GM23338 (cell line): ENCODE results near the gene TMEM178B. TPM values are rescaled to one million over a fixed set of nuclear protein-coding genes. Genes with fewer than 3 reads are reported as not detected.
A peak's percentile ranks its signal among the peaks of the same experiment; 100 is the strongest.

Source experiments
- ATAC-seq: fragments of 200-7000 bp; cut with Tn5 transposase; 3 replicates; pipeline ENCODE4 v1.9.1; 2020
- DNase-seq: peaks from one replicate; pipeline ENCODE4 v3.0.0-alpha.2; 2015; ENCODE audit warnings: low spot score
- H2AFZ ChIP-seq: fragments of 200-600 bp; sonication (generic); 2 replicates; pipeline ENCODE4 v1.8.0; 2016; ENCODE audit warnings: antibody characterized with exemption, mild to moderate bottlenecking, moderate library complexity
- H3F3A ChIP-seq: fragments of 200-600 bp; sonication (generic); replicated peaks from 2 replicates; pipeline ENCODE4 v1.8.0; 2017; ENCODE audit warnings: antibody characterized with exemption, mixed run types, low read depth
- H3K27ac ChIP-seq: fragments of 200-600 bp; sonication (generic); 2 replicates; pipeline ENCODE4 v1.6.1; 2016; ENCODE audit warnings: low read depth
- H3K27me3 ChIP-seq: fragments of 200-600 bp; sonication (generic); 2 replicates; pipeline ENCODE4 v1.8.0; 2016; ENCODE audit warnings: mild to moderate bottlenecking, mixed run types, moderate library complexity; ENCODE audit not compliant: insufficient read depth
- H3K36me3 ChIP-seq: fragments of 200-600 bp; sonication (generic); 2 replicates; pipeline ENCODE4 v1.8.0; 2016; ENCODE audit warnings: mild to moderate bottlenecking; ENCODE audit not compliant: insufficient read depth
- H3K4me1 ChIP-seq: fragments of 200-600 bp; sonication (generic); 2 replicates; pipeline ENCODE4 v1.8.0; 2016; ENCODE audit warnings: mild to moderate bottlenecking, moderate library complexity; ENCODE audit not compliant: insufficient read depth
- H3K4me2 ChIP-seq: fragments of 200-600 bp; sonication (generic); 2 replicates; pipeline ENCODE4 v1.7.1; 2017; ENCODE audit warnings: mixed run types
- H3K4me3 ChIP-seq: fragments of 200-600 bp; sonication (generic); 2 replicates; pipeline ENCODE4 v1.6.1; 2016; ENCODE audit warnings: mixed run types
- H3K79me2 ChIP-seq: fragments of 200-600 bp; sonication (generic); replicated peaks from 2 replicates; pipeline ENCODE4 v1.8.0; 2017; ENCODE audit warnings: mild to moderate bottlenecking; ENCODE audit not compliant: insufficient read depth
- H3K9me2 ChIP-seq: fragments of 200-600 bp; sonication (generic); 2 replicates; pipeline ENCODE4 v1.8.0; 2017; ENCODE audit not compliant: insufficient read depth
- H4K20me1 ChIP-seq: fragments of 200-600 bp; sonication (generic); replicated peaks from 2 replicates; pipeline ENCODE4 v1.8.0; 2017; ENCODE audit warnings: mild to moderate bottlenecking; ENCODE audit not compliant: insufficient read depth
- H3K27ac Mint-ChIP-seq: 2 replicates; pipeline ENCODE4 v1.8.0; 2020; ENCODE audit warnings: inconsistent platforms, mild to moderate bottlenecking, moderate library complexity, mixed read lengths
- H3K27me3 Mint-ChIP-seq: 3 replicates; pipeline ENCODE4 v1.8.0; 2022; ENCODE audit warnings: low read depth, mild to moderate bottlenecking, moderate library complexity, mixed read lengths, inconsistent platforms; ENCODE audit not compliant: insufficient read depth, poor library complexity
- H3K36me3 Mint-ChIP-seq: 3 replicates; pipeline ENCODE4 v1.8.0; 2021; ENCODE audit warnings: low read depth, mild to moderate bottlenecking, inconsistent platforms, moderate library complexity, mixed read lengths
- H3K4me1 Mint-ChIP-seq: 3 replicates; pipeline ENCODE4 v1.8.0; 2020; ENCODE audit warnings: mild to moderate bottlenecking, inconsistent platforms, mixed read lengths
- H3K4me3 Mint-ChIP-seq: 3 replicates; pipeline ENCODE4 v1.8.0; 2021; ENCODE audit warnings: moderate library complexity, mild to moderate bottlenecking, inconsistent platforms, mixed read lengths
- H3K9me3 Mint-ChIP-seq: 3 replicates; pipeline ENCODE4 v1.8.0; 2020; ENCODE audit warnings: moderate library complexity, mild to moderate bottlenecking, inconsistent platforms, mixed read lengths
- CREB1 ChIP-seq: fragments of 250-450 bp; sonication (Bioruptor Pico); IDR thresholded peaks from 2 replicates; pipeline ENCODE4 v1.5.0; 2020; ENCODE audit warnings: low read depth, mild to moderate bottlenecking, moderate library complexity
- ETS1 ChIP-seq: IDR thresholded peaks from 2 replicates; pipeline ENCODE4 v1.6.1; 2016; ENCODE audit warnings: antibody characterized with exemption
- EZH2 ChIP-seq: fragments of 200-600 bp; sonication (generic); IDR thresholded peaks from one replicate; pipeline ENCODE4 v1.8.0; 2017; ENCODE audit warnings: antibody characterized with exemption, mild to moderate bottlenecking, low read depth; ENCODE audit not compliant: unreplicated experiment
- EZH2phosphoT487 ChIP-seq: fragments of 200-600 bp; sonication (generic); IDR thresholded peaks from one replicate; pipeline ENCODE4 v1.8.1; 2018; ENCODE audit warnings: antibody characterized with exemption; ENCODE audit not compliant: unreplicated experiment
- JUNB ChIP-seq: IDR thresholded peaks from one replicate; pipeline ENCODE4 v1.6.1; 2016; ENCODE audit warnings: antibody characterized with exemption; ENCODE audit not compliant: unreplicated experiment
- NANOG ChIP-seq: IDR thresholded peaks from 2 replicates; pipeline ENCODE4 v1.6.1; 2016; ENCODE audit warnings: antibody characterized with exemption, borderline replicate concordance
- POLR2AphosphoS5 ChIP-seq: IDR thresholded peaks from 2 replicates; pipeline ENCODE4 v1.6.1; 2016; ENCODE audit warnings: antibody characterized with exemption, low read depth
- REST ChIP-seq: IDR thresholded peaks from one replicate; pipeline ENCODE4 v1.6.1; 2018; ENCODE audit warnings: antibody characterized with exemption; ENCODE audit not compliant: unreplicated experiment
- STAT1 ChIP-seq: IDR thresholded peaks from one replicate; pipeline ENCODE4 v1.6.1; 2016; ENCODE audit warnings: antibody characterized with exemption; ENCODE audit not compliant: unreplicated experiment
- ZNF114 ChIP-seq: fragments of 250-450 bp; sonication (Bioruptor Pico); IDR thresholded peaks from 2 replicates; pipeline ENCODE4 v1.5.0; 2020; ENCODE audit warnings: mild to moderate bottlenecking, moderate library complexity
- ZNF331 ChIP-seq: fragments of 250-450 bp; sonication (Bioruptor Pico); IDR thresholded peaks from 2 replicates; pipeline ENCODE4 v1.5.0; 2020; ENCODE audit warnings: low read depth, mild to moderate bottlenecking, moderate library complexity
- polyA plus RNA-seq: library from polyadenylated mRNA; unstranded; fragments of >200 nt; fragmentation: Nextera tagmentation; extraction: Ambion mirVana; gene quantifications from 2 replicates; pipeline ENCODE4 v1.2.1, GENCODE V29; 2016
- total RNA-seq: library from RNA; depleted of rRNA; stranded (reverse); fragments of >200 nt; shearing (Covaris generic); gene quantifications from 2 replicates; pipeline ENCODE4 v1.2.3, GENCODE V29; 2014
- TF ChIP-seq, protein P1 (sequence below): fragments of 250-450 bp; sonication (Bioruptor Pico); IDR thresholded peaks from 2 replicates; pipeline ENCODE4 v1.5.0; 2020; ENCODE audit warnings: mild to moderate bottlenecking, moderate library complexity
- TF ChIP-seq, protein P2 (sequence below), 2 experiments: fragments of 200-600 bp in 1 of 2; sonication (generic) in 1 of 2; conservative IDR thresholded peaks; 2 replicates each; pipeline versions ENCODE4 v1.5.1 to v1.6.1; 2016 to 2017; ENCODE audit warnings: antibody characterized with exemption in 2 of 2, low read depth in 2 of 2, mild to moderate bottlenecking in 2 of 2, moderate library complexity in 1 of 2

TMEM178B gene
- total and polyA plus RNA-seq, 2 experiments from 2014 or later, result 4.9 to 15.6 TPM

DNA sequence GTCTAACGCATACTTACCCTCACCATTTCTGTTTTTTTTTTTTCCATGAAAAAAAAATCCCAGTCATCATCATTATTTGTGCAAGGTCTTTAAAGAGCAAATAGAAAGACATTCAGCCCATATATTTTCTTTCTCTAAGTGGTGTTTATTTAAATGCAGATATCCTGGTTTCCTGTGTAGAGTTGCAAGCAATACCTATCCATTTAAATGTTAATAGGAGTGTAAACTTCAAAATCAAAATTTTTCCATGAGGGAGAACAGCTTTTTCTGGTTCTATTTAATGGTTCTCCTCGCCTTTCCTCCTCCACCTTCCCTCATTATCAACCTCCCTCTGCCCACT, 357.2 kb downstream of the TMEM178B start:
- peaks cover 50% of the 10 kb centered on the region for H3K4me1 ChIP-seq
- H4K20me1 ChIP-seq, result no peaks in the 10 kb centered on the region
- peaks cover 5% of the 10 kb centered on the region; the same call in 1 of the 2 replicates for H3F3A ChIP-seq
- Mint-ChIP-seq H3K27me3 (peaks cover 11% of the 10 kb centered on the region), H3K36me3 (peaks cover 14% of the 10 kb centered on the region; the same call in 2 of the 3 replicates), H3K9me3 (peaks cover 13% of the 10 kb centered on the region), H3K4me1 (peaks cover 68% of the 10 kb centered on the region), H3K4me3 (peak overlapping the region; percentile 45), H3K27ac (peak overlapping the region; percentile 99)
- peak overlapping the region; percentile 56 for H3K4me2 ChIP-seq
- H3K27me3 ChIP-seq, result no peaks in the 10 kb centered on the region
- ATAC-seq (no peak; the same call in 1 of the 3 replicates), DNase-seq (no peak)
- peak overlapping the region; percentile 5 for H3K4me3 ChIP-seq
- H3K79me2 ChIP-seq, result peaks cover 4% of the 10 kb centered on the region; the same call in 1 of the 2 replicates
- H3K9me2 ChIP-seq, result peaks cover 5% of the 10 kb centered on the region; the same call in 1 of the 2 replicates
- H2AFZ ChIP-seq, result no peak overlapping the region
- H3K36me3 ChIP-seq, result no peaks in the 10 kb centered on the region
- H3K27ac ChIP-seq, result peak overlapping the region; percentile 87
- TF ChIP-seq JUNB (no peak), EZH2phosphoT487 (no peak), STAT1 (no peak), REST (no peak), CREB1 (CRISPR knock-in tag) (no peak), POLR2AphosphoS5 (no peak), NANOG (peak; percentile 90), ZNF331 (CRISPR knock-in tag) (no peak), ETS1 (0 out of 2 replicates have a peak, but pooled peaks have one; percentile 7), ZNF114 (no peak), EZH2 (no peak)
- TF ChIP-seq, protein P1, sequence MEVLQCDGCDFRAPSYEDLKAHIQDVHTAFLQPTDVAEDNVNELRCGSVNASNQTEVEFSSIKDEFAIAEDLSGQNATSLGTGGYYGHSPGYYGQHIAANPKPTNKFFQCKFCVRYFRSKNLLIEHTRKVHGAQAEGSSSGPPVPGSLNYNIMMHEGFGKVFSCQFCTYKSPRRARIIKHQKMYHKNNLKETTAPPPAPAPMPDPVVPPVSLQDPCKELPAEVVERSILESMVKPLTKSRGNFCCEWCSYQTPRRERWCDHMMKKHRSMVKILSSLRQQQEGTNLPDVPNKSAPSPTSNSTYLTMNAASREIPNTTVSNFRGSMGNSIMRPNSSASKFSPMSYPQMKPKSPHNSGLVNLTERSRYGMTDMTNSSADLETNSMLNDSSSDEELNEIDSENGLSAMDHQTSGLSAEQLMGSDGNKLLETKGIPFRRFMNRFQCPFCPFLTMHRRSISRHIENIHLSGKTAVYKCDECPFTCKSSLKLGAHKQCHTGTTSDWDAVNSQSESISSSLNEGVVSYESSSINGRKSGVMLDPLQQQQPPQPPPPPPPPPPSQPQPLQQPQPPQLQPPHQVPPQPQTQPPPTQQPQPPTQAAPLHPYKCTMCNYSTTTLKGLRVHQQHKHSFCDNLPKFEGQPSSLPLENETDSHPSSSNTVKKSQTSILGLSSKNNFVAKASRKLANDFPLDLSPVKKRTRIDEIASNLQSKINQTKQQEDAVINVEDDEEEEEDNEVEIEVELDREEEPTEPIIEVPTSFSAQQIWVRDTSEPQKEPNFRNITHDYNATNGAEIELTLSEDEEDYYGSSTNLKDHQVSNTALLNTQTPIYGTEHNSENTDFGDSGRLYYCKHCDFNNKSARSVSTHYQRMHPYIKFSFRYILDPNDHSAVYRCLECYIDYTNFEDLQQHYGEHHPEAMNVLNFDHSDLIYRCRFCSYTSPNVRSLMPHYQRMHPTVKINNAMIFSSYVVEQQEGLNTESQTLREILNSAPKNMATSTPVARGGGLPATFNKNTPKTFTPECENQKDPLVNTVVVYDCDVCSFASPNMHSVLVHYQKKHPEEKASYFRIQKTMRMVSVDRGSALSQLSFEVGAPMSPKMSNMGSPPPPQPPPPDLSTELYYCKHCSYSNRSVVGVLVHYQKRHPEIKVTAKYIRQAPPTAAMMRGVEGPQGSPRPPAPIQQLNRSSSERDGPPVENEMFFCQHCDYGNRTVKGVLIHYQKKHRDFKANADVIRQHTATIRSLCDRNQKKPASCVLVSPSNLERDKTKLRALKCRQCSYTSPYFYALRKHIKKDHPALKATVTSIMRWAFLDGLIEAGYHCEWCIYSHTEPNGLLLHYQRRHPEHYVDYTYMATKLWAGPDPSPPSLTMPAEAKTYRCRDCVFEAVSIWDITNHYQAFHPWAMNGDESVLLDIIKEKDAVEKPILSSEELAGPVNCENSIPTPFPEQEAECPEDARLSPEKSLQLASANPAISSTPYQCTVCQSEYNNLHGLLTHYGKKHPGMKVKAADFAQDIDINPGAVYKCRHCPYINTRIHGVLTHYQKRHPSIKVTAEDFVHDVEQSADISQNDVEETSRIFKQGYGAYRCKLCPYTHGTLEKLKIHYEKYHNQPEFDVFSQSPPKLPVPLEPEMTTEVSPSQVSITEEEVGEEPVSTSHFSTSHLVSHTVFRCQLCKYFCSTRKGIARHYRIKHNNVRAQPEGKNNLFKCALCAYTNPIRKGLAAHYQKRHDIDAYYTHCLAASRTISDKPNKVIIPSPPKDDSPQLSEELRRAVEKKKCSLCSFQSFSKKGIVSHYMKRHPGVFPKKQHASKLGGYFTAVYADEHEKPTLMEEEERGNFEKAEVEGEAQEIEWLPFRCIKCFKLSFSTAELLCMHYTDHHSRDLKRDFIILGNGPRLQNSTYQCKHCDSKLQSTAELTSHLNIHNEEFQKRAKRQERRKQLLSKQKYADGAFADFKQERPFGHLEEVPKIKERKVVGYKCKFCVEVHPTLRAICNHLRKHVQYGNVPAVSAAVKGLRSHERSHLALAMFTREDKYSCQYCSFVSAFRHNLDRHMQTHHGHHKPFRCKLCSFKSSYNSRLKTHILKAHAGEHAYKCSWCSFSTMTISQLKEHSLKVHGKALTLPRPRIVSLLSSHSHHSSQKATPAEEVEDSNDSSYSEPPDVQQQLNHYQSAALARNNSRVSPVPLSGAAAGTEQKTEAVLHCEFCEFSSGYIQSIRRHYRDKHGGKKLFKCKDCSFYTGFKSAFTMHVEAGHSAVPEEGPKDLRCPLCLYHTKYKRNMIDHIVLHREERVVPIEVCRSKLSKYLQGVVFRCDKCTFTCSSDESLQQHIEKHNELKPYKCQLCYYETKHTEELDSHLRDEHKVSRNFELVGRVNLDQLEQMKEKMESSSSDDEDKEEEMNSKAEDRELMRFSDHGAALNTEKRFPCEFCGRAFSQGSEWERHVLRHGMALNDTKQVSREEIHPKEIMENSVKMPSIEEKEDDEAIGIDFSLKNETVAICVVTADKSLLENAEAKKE (CRISPR knock-in tag), result no peak
- TF ChIP-seq, protein P2, sequence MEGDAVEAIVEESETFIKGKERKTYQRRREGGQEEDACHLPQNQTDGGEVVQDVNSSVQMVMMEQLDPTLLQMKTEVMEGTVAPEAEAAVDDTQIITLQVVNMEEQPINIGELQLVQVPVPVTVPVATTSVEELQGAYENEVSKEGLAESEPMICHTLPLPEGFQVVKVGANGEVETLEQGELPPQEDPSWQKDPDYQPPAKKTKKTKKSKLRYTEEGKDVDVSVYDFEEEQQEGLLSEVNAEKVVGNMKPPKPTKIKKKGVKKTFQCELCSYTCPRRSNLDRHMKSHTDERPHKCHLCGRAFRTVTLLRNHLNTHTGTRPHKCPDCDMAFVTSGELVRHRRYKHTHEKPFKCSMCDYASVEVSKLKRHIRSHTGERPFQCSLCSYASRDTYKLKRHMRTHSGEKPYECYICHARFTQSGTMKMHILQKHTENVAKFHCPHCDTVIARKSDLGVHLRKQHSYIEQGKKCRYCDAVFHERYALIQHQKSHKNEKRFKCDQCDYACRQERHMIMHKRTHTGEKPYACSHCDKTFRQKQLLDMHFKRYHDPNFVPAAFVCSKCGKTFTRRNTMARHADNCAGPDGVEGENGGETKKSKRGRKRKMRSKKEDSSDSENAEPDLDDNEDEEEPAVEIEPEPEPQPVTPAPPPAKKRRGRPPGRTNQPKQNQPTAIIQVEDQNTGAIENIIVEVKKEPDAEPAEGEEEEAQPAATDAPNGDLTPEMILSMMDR (conservative IDR thresholded peaks at IDR 0.05; ENCODE audit: low read depth in 2 of 2), result no peak
